IPS-NIHi7 (cell line): Measurements from ENCODE around the gene MAGOH.
A peak's percentile ranks its signal among the peaks of the same experiment; 100 is the strongest.
"Not testable (repeated sequence)": the region's sequence is repeated elsewhere in the genome, so short reads cannot be mapped to it uniquely, and the experiment has no call there.

Experiments used
- DNase-seq: peaks from one replicate; pipeline ENCODE4 v3.0.0; 2012; ENCODE audit warnings: mixed read lengths; ENCODE audit errors: extremely low spot score

The MAGOH gene

DNA sequence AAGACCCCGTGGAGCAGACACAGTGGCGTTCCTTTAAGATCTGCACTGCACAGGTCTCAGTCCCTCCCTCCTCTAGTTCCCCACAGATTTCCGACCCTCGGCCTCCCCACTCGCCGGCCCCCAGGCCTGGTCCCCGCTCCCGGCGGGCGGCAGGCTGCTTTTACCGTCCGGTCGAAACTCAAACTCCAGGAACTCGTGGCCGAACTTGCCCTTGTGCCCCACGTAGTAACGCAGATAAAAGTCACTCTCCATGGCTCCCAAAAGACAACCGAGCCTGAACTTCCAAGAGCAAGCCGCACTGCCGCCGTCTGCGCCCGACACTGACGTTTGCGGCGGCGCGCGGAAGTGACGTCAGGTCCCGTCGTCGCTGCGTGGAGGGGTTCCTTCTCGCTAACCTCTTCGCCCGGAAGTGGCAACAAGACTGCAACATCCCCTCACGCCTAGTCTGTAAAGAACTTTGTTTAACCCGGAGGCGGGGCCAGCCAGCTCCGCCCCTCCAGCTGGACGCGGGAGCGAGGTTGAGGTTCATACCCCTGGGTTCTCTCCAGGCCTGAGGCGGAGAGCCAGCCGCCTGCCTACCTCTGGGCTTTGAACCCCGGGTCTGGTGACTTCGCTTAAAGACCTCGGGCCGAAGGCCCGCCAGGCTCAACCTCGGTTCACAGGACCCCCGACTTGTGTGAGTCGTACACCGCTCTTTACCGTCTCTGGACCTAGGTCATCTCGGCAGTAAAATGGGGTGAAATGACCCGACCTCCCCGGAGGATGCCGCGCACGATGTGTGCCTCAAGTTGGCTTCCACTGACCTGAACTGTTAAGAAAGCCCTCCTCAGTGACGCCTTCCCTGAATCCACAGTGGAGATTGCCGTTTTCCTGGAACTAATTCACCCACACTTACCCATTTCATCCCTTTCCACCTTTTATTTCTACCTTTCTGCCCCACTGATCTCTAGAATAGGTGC lies at the start of gene MAGOH:
Gene MAGOH (minus strand): TSS at position 322 of the 959 bp plus-strand sequence. CDS start 70 bp downstream, at position 252.
- DNase-seq, result peak; percentile 100

GRCh38 chr1:53286955-53287354 lies 48.6 kb upstream of the MAGOH start:
- no peak for DNase-seq

DNA sequence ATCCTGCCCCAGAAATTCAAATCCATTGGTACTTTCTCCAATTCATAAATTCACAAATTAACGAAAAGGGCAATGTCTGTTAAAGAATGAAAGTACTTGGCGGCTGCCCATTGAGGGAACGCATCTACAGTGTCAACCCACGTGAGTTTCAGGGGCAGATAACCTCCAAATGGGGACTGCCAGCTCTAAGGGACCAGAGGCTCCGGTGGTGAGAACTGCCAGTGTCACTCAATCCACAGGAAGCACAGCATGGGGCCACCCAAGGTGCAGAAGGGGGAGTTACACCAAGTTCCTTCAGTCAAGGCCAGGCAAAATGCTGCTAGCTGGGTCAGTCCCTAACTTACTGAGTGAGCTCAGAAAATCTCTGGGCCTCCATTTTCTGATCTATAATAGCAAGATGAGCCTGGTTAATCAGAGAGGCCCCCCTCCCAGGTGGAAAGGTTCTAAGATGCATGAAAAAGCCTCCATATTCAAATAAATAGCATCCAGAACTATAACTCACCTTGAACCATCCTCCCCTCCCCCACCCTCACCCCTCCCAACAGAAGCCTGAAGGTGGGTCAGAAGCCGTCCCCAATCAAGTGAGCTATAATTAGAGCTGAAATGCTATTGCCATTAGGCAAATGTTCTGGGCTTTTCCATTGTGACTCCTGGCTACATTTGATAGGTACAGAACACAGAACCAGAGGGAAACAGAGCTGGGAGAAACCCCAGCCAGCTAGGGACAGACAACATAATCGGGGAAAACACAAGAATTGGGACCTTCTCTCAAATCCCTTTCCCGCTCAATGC lies 47.8 kb upstream of the MAGOH start:
- DNase-seq, result no peak

- DNase-seq, result no peak
Measured at GRCh38 chr1:53285546-53285945, 47.2 kb upstream of the MAGOH start.

GRCh38 chr1:53284224-53285020 lies 46.1 kb upstream of the MAGOH start:
- no peak for DNase-seq

DNA sequence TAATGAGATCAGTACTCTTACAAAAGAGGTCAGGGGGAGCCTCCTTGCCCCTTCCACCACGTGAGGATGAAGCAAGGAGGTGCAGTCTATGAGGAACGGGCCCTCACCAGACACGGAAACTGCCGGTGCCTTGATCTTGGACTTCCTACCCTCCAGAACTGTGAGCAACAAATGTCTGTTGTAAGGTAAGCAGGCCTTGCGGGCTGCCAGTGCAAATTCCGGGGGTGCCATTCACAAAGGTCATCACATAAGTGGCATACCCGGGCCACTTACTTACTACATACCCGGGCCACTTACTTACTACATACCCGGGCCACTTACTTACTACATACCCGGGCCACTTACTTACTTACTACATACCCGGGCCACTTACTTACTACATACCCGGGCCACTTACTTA lies 44.8 kb upstream of the MAGOH start:
- DNase-seq, result not testable (repeated sequence)

- no peak for DNase-seq
Measured at GRCh38 chr1:53281133-53281532, 42.8 kb upstream of the MAGOH start.

- no peak for DNase-seq
Measured at GRCh38 chr1:53280496-53280895, 42.2 kb upstream of the MAGOH start.

DNA sequence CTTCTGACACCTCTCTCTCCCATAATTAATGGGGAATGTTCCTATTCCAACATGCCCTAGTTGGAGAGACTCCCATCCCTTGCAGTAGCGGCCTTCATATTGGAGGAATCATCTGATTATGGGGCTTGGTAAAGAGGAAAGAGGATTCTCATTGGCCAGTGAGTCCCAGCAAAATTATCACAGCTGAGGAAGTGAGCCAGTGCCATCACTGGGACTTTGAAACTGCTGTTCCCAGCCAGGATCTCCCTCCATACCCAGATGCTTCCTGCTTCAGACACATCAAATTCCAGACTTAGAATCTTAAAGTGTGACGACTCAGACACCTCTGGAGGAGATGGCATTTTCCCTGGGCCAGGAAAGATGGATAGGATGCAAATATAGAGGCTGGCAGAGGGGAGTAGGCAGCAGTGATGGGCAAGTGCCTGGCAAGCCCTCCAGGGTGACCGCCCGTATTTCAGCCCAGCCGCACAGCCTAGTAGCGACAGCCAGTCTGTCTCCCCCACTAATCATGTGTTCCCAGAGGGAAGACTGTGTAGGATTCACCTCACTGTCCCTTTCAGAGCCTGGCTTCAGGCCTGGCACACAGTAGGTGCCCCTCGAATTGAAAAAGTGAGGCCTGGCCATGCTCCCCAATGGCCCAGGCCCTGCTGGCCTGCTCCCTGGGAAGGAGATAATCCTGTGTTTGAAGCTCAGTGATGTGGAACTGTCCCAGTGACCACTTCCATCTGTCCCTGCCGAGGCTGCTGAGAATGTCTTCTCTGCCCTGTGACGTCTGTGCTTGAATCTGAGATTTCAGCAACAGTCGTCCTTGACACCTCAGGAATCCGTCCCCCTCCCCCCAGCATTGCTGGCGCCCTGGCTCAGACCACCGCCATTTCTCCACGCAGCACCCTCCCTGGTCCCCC lies 41.2 kb upstream of the MAGOH start:
- no peak for DNase-seq

- DNase-seq, result peak; percentile 90
Measured at GRCh38 chr1:53278298-53278725, 40.0 kb upstream of the MAGOH start.

DNA sequence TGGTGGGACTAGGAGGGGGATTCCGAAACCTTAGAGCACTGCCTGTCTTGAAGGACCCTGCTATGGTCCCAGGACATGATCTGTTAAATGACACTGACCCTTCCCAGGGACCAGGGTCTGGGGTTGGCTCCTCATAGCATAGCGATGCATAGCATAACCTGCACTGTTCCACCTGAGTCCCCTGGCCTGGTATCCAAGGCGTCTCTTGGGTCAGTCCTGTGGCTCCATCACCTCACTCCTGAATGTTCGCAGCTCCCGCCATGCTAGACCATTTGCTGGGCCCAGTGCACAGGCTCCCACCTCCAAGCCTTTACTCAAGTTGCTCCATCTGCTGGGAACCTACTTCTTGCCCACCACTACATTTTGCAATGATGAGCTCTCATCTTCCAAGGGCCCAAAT lies 39.0 kb upstream of the MAGOH start:
- no peak for DNase-seq

DNA sequence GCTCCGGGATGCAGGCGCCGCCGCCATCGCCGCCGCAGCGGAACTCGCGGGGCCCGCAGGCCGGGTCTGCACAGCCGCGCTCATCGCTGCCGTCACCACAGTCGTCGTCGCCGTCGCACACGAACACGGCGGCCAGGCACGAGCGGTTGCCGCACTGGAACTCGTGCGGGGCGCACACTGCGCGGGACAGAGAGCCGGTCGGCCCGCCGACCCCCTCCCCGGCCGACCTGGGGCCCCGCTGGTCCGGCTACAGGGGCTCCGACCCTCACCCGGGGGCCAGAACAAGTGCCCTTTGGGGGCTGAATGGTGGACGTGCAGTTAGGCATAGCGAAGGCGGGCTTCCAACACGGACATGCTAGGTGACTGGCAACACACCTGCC lies 38.6 kb upstream of the MAGOH start:
- DNase-seq, result no peak

GRCh38 chr1:53276153-53276901 lies 38.0 kb upstream of the MAGOH start:
- DNase-seq, result no peak

DNA sequence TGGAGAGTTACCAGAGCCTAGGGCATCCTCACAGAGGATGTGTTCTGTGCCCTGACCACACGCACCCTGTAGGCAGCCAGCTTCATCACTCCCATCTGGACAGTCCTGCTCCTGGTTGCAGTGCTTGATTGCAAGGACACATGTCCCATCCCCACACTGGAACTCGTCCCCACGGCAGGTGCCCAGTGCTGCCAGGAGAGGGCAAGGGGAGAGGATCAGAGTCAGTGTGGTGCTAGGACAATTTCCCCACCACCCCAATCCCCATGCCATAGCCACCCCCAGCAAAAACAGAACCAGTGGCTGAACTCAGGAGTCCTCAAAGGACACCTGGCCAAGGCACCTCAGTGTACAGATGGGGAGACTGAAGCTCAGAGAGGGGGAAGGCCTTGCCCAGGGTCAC lies 37.2 kb upstream of the MAGOH start:
- no peak for DNase-seq

DNA sequence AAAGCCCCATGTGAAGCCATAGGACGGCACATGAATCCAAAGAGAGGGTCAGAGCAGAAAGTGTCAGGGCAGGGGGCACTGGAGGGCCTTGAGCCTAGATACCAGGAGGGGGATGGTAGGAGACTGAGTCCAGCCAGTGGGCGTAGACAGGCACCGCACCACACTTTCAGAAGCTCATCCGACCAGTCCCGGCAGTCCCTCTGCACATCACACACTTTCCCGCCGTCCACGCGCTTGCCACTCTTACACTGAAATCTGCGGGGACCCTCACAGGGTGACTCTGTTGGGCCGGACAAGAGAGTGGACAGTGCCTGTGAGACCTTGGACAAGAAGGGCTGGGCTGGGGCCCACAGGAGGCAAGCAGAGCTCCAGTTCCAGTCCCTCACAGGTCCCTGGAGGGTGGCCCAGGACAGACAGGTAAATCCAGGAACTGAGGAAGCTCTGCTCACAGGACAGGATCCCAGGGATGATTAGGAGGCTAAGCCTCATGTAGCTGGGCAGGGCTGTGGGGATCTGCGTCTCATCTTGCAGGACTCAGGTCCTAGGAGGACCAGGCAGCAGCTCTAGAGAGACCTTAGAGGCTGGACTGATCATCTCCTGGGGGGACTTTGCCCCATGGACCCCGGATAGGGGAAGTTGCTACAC lies 36.3 kb upstream of the MAGOH start:
- DNase-seq, result no peak

DNA sequence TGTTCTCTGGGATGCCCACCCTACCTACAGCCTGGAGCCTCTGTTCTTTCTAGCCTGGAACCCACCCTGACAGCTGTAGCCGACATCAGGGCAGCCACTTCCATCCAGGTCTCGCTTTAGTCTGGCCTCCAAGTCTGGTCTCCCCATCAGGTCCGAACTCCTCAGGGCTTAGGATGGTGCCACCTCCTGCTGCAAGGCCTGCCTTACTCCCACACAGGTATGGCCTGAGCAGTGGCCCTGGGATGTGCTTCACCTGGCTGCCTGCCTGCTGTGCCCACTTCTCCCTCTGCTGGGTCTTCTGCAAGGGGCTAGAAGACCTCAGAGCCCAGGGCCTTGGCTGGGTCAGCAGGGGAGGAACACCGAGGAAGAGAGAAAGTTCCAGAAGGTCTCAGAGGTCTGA lies 35.7 kb upstream of the MAGOH start:
- DNase-seq, result no peak

- DNase-seq, result no peak
Measured at GRCh38 chr1:53273526-53273925, 35.2 kb upstream of the MAGOH start.

DNA sequence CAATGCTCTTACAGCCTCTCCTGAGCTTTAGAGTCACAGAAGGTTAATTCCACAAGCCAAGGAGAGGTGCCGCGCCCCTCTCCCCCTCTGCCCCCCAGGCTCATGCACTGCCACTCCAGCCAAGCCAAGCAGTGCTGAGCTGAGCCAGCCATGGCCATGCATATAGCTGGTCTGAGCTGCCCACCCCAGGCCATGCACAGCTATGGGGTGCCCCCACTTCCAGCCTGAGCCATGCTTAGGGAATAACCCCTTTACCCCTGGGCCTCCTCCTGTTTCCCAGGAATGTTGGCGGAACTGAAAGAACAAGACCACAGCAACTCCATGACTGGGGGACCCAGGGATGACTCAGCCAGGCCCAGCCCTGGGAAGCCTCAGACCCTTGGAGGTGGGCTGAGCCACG lies 34.0 kb upstream of the MAGOH start:
- no peak for DNase-seq

DNA sequence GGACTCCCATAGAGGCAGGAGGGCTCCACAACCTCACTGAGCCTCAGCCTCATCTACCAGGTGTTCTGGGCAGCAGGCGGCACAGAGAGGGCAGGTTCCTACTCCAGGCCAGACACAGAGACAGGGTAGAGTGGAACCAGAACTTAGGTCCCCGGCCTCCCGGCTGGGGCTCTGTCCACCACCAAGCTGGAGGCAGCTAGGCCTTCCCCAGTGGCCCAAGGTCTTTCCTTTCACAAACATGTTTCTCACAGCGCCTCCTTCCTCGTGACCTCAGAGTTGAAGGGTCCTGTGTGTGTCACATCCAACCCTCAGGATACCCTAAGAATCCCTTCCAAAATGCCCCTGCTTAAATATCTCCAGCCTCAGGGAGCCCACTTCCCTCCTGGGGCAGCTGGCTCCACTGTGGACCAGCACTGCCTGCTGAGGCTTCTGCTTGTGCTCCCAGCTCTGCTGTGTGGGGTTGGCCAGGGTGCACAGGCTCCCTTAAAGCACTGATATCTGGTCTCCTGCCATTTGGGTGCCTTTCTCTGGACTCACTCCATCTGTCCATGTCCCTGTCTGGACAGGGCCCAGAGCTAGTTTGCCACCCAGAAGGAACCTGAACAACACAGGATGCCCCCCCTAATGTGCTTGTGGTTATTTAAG lies 33.2 kb upstream of the MAGOH start:
- no peak for DNase-seq
